H1 (cell line): ENCODE measurements around the gene APOL1. TPM values are rescaled to one million over a fixed set of nuclear protein-coding genes. Genes with fewer than 3 reads are reported as not detected.
A peak's percentile ranks its signal among the peaks of the same experiment; 100 is the strongest.

ENCODE experiments used
- BCL11A ChIP-seq, 2 experiments: IDR thresholded peaks; one replicate each; pipeline ENCODE4 v1.6.1; 2011; ENCODE audit warnings: low read depth in 2 of 2, low read length in 2 of 2, mild to moderate bottlenecking in 2 of 2
- BRCA1 ChIP-seq: IDR thresholded peaks from 2 replicates; pipeline ENCODE4 v1.6.1; 2012; ENCODE audit warnings: low read depth, low read length, improper control_type of control experiment
- EGR1 ChIP-seq: IDR thresholded peaks from 2 replicates; pipeline ENCODE4 v1.6.1; 2011; ENCODE audit warnings: low read depth, low read length, borderline replicate concordance
- GABPA ChIP-seq: IDR thresholded peaks from 2 replicates; pipeline ENCODE4 v1.6.1; 2011; ENCODE audit warnings: mild to moderate bottlenecking, low read length, moderate library complexity, borderline replicate concordance; ENCODE audit not compliant: insufficient read depth
- polyA plus RNA-seq, 7 experiments: library from polyadenylated mRNA; depleted of rRNA in 3 of 7; stranded (reverse) in 5 of 7; unstranded in 2 of 7; fragments of >200 nt in 5 of 7; fragments of 200-250 nt in 2 of 7; gene quantifications; 1 replicate in 5 of 7; 2 replicates in 1 of 7; 4 replicates in 1 of 7; pipeline versions ENCODE4 v1.2.1 to v1.2.3, GENCODE V29; 2011 to 2013; ENCODE audit warnings: missing spikeins in 2 of 7, mixed read lengths in 2 of 7
- total RNA-seq: library from RNA; stranded (reverse); fragmentation: NEBNext Ultra II Directional; extraction: Animal tissue kit (Norgen Biotek cat#: 25700); gene quantifications from 2 replicates; pipeline ENCODE4 v1.2.1, GENCODE V29; 2021
- TF ChIP-seq, protein P1 (sequence below): IDR thresholded peaks from 2 replicates; pipeline ENCODE4 v1.6.1; 2012; ENCODE audit warnings: low read length, inconsistent platforms
- TF ChIP-seq, protein P2 (sequence below): IDR thresholded peaks from 2 replicates; pipeline ENCODE4 v1.6.1; 2012; ENCODE audit warnings: inconsistent platforms
- TF ChIP-seq, protein P3 (sequence below), 3 experiments: IDR thresholded peaks; 1 replicate in 2 of 3; 2 replicates in 1 of 3; pipeline versions ENCODE4 v1.5.1 to v1.6.1; 2011; ENCODE audit warnings: low read length in 3 of 3, mild to moderate bottlenecking in 3 of 3, inconsistent platforms in 2 of 3, low read depth in 1 of 3, moderate library complexity in 1 of 3; ENCODE audit not compliant: insufficient read depth in 1 of 3; ENCODE audit errors: control extremely low read depth in 1 of 3

The APOL1 gene
- total and polyA plus RNA-seq, 2 of the 8 experiments (the other 6 are each of a cell fraction or from before 2014, with no cell fraction given), result not detected

DNA sequence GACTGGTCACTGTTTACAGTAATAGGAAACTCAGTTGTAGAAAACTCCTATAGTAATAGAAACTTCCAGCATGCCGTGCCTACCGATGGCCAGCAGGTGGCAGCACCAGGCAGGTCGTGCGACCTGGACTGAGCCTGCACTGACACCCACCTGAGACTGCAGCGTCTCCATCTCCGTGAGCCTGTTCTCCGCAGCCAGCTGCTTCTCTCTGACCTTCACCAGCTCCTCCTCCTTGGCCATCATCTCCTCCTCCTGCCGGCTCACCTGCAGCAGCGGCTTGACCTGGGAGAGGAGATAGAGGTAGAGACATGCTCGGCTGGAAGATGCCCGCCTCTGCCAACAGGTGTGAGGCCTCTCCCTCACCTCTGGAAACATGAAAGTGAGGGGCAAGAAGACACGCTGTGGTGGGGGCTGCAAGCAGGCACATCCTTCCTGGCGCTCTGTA, 48.5 kb downstream of the APOL1 start (continued):
- TF ChIP-seq, protein P1, sequence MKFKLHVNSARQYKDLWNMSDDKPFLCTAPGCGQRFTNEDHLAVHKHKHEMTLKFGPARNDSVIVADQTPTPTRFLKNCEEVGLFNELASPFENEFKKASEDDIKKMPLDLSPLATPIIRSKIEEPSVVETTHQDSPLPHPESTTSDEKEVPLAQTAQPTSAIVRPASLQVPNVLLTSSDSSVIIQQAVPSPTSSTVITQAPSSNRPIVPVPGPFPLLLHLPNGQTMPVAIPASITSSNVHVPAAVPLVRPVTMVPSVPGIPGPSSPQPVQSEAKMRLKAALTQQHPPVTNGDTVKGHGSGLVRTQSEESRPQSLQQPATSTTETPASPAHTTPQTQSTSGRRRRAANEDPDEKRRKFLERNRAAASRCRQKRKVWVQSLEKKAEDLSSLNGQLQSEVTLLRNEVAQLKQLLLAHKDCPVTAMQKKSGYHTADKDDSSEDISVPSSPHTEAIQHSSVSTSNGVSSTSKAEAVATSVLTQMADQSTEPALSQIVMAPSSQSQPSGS, result no peak
- TF ChIP-seq GABPA (0 out of 2 replicates have a peak, but pooled peaks have one; percentile 41), BCL11A (IDR thresholded peaks at IDR 0.05; ENCODE audit: low read depth in 2 of 2, low read length in 2 of 2) (no peak), BRCA1 (no peak), EGR1 (no peak)
- TF ChIP-seq, protein P2, sequence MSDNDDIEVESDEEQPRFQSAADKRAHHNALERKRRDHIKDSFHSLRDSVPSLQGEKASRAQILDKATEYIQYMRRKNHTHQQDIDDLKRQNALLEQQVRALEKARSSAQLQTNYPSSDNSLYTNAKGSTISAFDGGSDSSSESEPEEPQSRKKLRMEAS, result peak; percentile 65
- TF ChIP-seq, protein P3, sequence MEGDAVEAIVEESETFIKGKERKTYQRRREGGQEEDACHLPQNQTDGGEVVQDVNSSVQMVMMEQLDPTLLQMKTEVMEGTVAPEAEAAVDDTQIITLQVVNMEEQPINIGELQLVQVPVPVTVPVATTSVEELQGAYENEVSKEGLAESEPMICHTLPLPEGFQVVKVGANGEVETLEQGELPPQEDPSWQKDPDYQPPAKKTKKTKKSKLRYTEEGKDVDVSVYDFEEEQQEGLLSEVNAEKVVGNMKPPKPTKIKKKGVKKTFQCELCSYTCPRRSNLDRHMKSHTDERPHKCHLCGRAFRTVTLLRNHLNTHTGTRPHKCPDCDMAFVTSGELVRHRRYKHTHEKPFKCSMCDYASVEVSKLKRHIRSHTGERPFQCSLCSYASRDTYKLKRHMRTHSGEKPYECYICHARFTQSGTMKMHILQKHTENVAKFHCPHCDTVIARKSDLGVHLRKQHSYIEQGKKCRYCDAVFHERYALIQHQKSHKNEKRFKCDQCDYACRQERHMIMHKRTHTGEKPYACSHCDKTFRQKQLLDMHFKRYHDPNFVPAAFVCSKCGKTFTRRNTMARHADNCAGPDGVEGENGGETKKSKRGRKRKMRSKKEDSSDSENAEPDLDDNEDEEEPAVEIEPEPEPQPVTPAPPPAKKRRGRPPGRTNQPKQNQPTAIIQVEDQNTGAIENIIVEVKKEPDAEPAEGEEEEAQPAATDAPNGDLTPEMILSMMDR (IDR thresholded peaks at IDR 0.05; ENCODE audit: control extremely low read depth in 1 of 3, insufficient read depth in 1 of 3, low read depth in 1 of 3, low read length in 3 of 3), result peak; percentile 86 to 99 (median 98)
